Colon (tissue), 2 donors: Measurements from ENCODE around the gene DNAH8.

Experiments used
- FAIRE-seq: peaks from 2 replicates; lab custom pipeline; 2012; peaks lifted over from hg19 to GRCh38; lab: Jason Lieb, UNC
- donor health status: control.
- donor health status: control.

Gene DNAH8

GRCh38 chr6:39075807-39076622 is 360.9 kb downstream of the DNAH8 start:
- FAIRE-seq = no peak

GRCh38 chr6:39076623-39077535 is 361.8 kb downstream of the DNAH8 start:
- FAIRE-seq = no peak

- FAIRE-seq = no peak
These were observed 362.9 kb downstream of the DNAH8 start for GRCh38 chr6:39077882-39078594.

GRCh38 chr6:39078695-39079094 is 363.6 kb downstream of the DNAH8 start:
- no peak for FAIRE-seq

GRCh38 chr6:39079197-39080125 is 364.4 kb downstream of the DNAH8 start:
- FAIRE-seq = no peak
